Ammon's horn (tissue), 1 donor: Measurements from ENCODE around the gene KLHL36.
A peak's percentile ranks its signal among the peaks of the same experiment; 100 is the strongest.

Source experiments
- DNase-seq: peaks from one replicate; pipeline ENCODE4 v3.0.0-alpha.2; 2016; ENCODE audit warnings: low spot score

KLHL36 gene

DNA sequence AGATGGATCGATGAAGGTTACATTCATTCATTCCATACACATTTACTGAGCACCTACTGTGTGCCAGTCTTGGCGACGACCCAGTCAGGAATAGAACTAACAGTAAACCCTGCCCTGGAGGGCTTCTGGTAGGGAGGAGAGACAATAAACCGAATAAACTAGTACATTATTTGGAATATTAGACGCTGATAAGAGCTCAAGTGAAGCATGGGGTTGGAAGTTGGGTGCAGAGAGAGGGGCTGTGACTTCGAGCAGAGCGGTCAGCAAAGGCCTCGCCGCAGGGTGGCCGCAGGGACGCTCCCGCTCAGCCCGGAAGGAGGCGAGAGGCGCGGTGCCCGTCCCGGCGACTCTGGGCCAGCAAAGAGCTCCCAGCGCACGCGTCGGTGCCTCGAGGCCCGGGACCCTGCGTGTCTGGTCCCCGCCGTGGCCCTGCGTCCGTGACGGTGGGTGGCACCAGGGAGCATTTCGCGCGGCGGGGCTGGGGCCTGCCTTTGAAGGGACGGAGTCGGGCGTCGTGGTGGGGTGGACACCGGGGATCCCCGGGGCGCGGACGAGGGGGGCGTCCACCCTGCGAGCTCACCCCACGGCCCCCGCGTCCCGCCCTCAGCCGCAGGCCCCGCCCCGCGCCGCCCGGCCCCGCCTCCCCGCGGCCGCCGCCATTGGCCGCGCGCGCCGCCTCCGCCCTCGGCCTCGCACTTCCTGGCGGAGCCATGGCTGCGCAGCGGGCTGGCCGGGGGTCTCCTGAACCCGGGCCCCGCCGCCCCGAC lies at the start of gene KLHL36:
Gene KLHL36, plus strand, starts transcription at position 684 of the 767 bp plus-strand sequence. CDS start 2,357 bp downstream, outside the sequence.
- peak; percentile 67 for DNase-seq

DNA sequence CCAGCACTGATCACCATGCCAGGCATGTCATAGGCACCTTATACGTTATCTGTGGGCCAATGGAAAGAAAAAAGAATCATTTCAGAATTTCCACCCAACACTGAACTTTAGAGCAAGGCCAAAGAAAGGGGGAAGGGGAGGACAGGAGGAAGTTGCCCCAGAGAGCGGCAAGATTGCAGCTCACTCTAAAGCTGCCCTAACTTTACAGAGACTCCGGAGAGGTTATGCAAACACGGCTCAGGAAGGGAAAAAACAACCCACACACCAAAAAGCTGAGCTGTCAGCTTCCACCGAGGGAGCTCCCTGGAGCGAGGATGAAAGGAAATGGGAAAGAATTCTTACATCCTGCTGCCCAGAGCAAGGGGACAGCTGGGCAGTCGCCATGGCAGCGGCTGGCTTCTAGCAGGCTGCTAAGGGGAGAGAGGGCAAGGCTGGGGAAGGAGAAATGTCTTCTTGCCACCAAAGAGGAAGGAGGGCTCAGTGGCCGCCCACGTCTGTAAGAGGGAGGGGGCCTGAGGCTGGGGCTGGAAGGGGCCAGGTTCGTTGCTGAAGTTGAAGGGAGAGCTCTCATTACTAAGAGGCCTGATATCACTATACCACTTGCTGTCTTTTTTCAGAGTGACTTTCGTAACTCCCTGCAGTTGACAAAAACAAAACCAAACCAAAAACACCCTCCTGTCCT lies 48.6 kb upstream of the KLHL36 start:
- peak; percentile 83 for DNase-seq

DNA sequence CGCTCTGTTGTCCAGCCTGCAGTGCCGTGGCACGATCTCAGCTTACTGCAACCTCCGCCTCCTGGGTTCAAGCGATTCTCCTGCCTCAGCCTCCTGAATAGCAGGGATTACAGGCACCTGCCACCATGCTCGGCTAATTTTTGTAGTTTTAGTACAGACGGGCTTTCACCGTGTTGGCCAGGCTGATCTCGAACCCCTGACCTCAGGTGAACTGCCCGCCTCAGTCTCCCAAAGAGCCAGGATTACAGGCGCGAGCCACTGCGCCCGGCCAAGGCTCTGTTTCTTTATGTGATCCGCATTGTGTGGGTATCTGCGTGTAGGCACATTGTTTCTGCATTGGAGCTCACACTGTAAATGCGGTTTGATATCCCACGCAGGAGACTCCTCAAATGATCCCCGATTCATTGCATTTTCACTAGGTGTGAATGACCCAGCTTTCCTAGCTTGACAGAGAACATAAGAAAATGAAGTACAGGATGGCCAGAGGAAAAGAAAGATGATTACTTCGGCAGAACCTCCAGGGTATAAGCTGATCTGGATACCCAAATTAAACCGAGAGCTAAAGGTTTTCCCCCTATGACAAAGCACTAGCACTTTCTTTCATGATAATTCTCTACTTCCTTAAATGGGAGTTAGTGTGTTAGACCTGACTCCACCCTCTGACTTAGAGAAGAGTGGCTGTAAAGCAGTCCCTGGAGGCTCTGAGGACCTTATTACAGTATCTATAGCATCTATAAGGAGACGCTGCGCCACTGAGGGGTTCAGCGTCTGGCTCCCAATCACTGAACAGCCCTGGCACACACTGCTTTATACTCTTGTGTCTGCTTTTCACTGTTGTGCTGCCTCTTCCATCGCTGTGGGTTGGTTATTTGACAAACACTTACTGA lies 47.7 kb upstream of the KLHL36 start:
- DNase-seq = no peak

DNA sequence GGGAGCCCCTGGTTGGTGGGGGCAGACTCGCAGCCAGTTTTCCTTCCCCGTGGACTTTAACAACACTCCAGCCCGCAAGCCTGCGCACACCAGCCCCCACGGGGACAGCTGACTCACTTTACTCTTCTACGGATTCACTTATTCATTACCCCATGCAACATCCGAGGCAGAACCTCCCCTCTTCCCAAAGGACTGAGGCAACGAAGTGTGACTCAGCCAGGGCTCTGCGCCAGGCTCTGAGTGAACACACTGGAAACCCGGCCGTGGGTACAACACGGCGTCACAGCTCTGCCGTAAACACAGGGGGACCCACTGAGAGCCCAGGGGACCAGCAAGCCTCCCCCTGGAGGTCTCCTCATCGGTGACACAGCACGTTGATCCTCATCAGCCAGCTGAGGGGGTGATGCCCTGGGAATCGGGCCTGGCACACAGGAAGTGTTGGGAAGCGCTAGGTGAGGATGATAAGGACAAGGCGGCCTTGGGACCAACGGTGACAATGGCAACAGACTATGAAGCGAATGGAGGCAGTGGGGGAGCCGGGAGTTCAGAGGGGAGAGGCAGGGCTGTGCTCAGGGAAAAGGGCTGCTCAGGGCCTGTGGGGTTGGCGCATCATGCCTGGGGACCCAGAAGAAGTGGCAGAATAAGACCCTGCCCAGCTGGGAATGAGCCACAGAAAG lies 45.0 kb upstream of the KLHL36 start:
- peak; percentile 84 for DNase-seq

DNA sequence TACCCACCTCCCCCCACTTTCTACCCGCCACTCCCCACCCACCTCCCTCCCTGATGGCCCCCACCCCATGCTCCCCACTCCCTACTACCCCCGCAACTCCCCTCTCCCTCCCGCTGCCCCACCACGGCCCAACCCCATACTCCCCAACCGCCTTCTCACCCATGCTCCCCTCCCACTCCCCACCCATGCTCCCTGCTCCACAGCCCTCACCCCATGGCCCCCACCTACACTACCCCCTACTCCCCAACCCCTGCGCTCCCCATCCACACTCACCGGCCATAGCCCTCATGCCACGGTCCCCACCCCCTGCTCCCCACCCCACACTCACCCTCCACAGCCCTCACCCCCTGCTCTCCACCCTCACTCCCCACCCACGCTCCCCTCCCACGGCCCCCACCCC lies 44.4 kb upstream of the KLHL36 start:
- no peak for DNase-seq

DNA sequence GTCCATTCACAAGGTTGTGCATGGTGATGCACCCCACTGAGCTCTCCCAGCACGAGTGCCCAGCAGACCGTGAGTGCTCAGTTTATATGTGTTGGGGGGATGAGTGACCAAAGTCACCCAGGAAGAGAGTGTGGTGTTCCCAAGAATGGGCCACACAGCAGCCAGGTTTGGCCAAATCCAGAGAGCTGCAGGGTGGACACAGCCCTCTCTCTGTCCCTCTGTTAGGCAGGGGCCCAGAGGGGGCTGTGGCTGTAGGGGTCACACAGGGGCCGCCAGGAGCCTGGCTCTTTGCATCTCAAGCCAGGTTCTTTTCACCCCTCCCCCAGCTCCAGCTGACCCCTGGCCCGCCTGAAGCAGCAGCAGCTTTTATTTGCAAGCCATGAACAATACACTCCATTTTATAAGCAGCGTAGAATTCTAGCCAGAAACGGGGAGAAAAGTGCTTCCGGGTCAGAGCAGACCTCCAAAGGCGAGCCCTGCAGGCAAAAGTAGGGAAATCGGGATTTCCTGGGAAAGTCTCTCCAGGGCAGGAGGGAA lies 43.8 kb upstream of the KLHL36 start:
- DNase-seq = no peak

DNA sequence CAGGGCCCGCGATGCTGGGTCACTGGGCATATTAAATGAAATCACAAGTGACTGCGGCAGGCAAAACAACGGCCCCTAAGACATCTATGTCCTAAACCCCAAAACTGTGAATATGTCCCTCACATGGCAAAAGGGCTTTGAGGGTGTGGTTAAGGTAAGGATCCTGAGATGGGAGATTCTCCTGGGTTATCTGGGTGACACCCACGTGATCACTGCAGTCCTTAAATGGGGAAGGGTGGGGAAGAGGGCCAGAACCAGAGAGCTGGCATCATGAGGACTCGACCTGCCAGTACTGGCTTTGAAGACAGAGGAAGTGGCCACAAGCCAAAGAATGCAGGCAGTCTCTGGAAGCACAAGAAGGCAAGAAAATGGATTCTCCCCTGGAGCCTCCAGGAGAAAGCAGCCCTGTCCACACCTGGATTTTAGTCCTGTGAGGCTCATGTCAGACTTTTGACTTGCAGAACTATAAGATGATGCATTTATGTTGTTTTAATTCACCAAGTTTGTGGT lies 42.9 kb upstream of the KLHL36 start:
- DNase-seq = no peak

DNA sequence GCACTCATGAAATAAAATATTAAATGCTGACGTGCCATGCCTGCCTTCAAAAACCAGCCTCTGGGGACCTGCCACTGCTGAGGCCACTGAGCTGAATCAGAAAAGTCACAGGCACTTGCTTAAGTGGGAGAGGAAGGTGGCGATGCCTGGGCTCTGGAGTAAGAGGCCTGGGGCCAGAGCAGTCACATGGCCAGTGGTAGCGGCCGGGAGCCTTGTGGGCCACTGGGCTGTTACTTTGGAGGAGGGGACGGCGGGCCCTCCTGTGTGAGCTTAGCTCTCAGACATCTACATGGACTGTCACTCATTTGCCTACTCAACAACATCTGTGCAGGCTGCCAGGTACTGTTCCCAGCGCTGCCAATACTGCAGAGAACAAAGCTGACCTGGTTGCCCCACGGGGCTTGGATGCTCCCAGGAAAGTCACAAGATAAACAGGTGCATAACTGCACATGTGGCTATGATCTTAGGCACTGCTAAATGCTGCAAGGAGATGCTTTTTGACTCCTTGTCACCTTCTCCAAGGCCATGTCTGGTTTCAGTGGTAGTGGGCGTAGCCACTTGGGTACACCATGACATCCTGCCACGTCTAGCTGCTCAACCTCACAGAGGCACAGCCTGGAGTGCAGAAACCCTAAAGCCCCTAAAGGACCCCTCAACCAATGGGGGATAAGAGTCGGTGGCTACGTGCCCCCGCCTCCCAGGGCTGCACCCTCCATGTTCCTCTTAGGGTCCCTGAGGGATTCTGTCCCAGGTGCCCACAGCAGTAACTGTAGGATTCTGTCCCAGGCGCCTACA lies 42.0 kb upstream of the KLHL36 start:
- DNase-seq = peak; percentile 54

DNA sequence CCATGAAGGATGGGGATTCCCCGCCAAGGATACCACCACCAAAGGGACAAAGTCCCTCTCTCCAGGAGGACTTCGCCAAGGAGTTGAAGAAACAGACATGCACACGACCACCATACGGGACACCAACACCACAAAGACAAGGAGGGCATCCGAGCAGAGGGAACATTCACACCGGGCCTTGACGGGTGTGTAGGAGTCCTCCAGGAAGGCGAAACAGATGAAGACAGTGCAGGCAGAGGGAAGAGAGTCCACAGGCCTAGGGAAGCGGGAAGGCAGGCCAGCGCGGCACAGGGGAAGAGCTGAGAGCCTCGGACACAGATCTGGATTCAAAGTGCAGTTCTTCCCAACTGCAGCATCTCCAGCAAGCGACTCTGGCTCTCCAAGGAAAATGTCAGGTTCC lies 41.2 kb upstream of the KLHL36 start:
- DNase-seq = no peak

DNA sequence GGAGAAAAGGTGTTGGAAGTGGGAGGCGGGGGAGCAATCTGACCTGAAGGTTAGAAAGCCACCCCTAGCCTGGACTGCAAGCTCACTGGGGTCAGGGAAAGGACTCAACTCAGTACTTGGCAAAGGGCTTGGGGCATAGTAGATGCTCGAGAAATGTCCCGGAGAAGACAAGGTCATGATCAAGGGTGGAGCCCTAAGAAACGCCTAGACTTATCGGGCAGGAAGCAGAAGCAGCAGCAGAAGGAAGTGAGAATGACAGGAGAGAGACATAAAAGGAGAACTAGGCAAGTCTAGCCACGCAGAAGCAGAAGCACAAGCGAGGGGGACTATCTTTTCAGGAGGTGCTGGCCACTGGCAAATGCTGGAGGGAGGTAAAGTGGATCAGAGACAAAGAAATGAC lies 40.6 kb upstream of the KLHL36 start:
- DNase-seq = peak; percentile 69

DNA sequence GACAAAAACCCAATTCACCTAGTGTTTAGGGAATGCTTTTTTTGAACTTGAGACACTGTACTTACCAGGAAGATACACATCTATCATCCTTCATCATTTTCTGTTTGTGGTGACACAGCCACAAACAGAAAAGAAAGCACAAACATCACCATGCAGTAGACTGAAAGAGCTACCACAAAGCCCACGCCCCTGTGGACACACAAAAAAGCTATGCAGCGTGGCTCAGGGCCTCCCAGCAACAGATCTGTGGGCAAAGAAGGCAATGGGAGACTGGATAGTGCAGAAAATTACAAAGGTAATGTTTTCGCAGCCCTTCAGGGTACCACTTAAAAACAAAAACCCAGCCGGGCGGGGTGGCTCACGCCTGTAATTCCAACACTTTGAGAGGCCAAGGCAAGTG lies 40.0 kb upstream of the KLHL36 start:
- no peak for DNase-seq

DNA sequence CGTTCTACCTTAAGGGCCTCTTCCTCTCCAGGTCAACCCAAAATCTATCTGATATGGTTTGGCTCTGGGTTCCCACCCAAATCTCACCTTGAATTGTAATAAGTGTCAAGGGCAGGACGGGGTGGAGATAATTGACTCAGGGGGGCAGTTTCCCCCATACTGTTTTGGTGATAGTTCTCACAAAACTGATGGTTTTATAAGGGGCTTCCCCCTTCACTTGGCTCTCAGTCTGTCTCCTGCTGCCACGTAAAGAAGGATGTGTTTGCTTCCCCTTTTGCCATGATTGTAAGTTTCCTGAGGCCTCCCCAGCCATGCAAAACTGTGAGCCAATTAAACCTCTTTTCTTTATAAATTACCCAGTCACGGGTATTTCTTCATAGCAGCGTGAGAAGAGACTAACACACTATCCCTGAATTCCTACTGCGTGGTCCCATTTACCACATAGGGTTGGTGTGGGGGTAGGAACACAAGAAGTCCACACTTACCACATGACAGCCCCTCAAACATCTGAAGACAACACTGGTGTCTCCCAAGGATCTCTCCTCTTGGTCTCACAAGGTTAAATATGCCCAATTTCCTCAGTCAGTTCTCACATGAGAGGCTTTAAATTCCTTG lies 38.6 kb upstream of the KLHL36 start:
- no peak for DNase-seq

DNA sequence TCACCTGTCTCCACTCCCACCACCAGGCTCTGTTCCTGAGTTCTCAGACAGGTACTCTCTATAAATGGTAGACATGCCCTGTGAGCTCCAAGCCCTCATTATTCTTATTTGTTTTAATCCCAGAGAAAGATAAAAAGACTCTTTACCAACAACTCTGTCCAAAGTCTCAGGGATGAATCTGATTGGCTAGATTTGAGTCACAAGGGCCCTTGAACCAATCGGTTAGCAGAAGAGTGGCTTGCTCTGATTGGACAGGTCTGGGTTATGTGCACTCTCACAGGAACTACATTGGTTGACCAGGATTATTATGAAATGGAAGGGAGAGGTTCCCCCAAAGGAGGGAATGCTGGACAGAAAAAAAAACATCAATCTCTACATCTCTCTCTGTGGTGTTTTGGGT lies 37.9 kb upstream of the KLHL36 start:
- DNase-seq = no peak

DNA sequence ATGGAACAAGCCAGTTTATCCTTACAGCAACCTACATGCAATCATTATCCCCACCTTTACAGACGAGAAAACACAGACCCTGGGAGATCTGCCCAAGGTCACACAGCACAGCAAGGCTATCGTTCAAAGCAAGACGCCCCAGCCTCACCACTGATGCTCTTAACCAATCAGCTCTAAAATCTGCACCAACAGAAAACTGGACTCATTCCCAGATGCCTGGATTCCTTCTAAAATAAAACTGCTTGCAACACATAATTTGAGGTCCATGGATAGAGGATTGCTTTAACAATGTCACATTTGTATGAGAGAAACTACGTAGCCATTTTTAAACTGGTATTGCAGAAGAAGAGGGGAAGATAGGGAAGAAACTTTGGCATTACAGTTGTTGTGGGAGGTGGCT lies 37.3 kb upstream of the KLHL36 start:
- no peak for DNase-seq

DNA sequence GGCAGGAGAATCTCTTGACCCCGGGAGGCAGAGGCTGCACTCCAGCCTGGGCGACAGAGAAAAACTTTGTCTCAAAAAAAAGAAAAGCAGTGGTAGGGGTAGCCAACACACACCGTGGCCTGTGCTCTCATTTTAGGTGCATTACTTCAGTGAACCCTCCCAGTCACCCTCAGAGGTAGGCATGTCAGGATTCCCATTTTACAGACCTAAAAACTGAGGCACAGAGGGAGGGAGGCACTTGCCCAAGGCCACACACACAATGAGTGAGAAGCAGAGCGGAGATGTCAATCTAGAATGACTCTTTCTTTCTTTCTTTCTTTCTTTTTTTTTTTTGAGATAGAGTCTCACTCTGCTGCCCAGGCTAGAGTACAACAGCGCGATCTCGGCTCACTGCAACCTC lies 35.6 kb upstream of the KLHL36 start:
- DNase-seq = no peak

DNA sequence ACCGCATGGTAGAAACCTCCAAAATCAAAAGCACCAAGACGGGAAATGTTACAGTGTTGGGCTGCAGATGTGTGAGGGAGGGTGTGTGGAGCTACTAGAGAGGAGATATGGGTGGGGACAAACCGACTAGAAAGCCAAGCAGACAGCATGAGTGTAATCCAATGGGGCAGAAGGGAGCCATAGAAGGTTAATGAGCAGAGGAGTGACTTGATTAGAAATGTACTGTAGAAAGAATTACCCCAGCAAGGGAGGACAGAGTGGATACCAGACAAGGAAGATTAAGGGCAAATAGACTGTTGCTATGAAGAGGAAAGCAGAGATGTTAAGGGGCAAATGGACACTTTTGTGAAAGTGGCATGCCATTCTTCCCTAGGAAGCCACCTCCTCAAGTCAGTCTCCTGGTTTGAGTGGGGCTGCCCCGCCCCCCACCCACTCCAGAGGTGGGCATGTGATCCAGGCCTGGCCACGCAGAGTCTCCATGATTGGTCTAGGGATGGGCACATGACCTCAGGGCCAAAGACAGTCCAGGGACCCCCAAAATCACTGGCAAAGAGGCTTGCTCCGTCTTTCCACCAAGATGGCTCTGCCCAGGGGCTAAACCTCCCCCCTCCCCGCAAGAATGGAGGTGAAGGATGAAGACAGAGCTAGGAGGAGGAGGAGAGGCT lies 34.8 kb upstream of the KLHL36 start:
- no peak for DNase-seq

DNA sequence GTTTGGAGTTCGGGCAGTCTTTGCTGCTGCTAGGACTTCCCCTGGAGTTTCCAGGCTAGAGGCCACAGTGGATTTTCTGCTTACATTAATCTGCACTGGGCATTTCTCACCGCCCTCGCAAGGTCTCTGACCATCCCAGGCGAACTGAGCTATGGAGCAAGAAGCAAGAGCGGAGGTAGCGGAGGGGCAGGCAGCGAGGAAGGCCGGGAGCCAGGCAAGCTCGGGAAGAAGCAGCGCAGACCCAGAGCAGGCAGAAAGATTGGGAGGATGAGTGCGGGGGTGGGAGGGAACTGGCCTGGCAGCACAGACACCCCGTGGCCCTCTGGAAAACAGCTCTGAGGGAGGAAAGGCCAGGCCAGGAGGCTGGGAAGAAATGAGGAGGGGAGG lies 34.2 kb upstream of the KLHL36 start:
- no peak for DNase-seq

DNA sequence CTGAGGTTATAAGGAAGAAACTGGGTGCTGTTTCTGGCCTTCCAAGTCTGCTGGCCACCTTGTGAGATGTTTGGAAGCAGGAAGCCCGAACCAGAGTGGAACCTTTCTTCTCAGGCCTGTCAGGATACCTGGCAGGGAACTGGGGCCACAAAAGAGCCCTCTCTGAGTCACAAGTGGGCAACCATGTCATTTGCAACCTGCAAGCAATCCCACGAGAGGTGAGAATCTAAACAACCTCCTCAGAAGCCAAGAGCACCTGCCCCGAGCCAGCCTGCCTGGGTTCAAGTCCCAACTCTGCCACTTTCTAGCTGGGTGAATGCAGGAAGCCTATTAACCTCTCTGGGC lies 33.7 kb upstream of the KLHL36 start:
- DNase-seq = no peak

DNA sequence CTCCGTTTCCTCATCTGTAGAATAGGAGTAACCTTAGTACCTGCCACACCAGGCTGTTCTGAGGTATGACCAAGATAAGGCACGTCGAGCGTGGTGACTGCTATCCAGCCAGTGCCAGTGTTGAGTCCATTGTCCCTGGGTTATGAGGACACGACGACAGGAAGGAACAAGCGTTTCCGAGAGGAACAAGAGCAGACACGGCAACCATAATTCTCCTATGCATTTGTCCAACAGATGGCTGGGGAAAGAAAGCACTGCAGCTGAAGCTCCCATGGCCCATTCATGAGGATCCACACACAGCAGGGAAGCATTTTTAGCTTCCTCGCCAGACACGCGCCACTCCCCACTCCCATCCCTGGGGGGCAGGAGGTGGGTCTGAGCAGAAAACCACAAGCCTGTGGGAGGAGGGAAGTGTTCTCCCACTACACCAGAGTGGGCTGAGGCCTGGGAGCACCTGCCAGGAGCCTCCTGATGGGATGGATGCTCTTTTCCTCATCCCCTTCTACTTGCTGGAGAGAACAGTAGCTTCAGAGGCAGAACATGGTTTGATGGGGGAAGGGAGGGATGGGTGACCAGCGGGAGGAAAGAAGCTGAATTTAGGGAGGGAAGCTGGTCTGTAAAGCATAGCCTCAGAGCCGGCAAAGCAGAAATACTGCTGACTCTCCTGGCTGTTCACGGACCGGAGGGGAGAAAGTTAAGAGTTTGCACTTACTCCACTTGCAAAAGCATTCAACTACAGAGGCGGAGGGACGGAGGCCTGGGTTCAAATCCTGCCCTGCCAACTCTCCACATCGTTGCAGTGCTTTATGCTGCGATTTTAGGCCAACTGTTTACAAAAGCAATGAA lies 33.1 kb upstream of the KLHL36 start:
- DNase-seq = no peak
